SHP77 treated with DMSO at 0.1 percent for 48 hours (cell line): ENCODE measurements around the gene ATP2B2.
"Not testable (repeated sequence)": the region's sequence is repeated elsewhere in the genome, so short reads cannot be mapped to it uniquely, and the experiment has no call there.

Experiments
- DNase-seq: peaks from one replicate; lab custom pipeline; 2025; lab: John Stamatoyannopoulos, UW

The ATP2B2 gene

GRCh38 chr3:10505050-10505790 is at the start of gene ATP2B2:
Gene ATP2B2 (minus strand): TSS chr3:10505586. CDS start chr3:10449543, 56,043 bp downstream.
- no peak for DNase-seq

DNA sequence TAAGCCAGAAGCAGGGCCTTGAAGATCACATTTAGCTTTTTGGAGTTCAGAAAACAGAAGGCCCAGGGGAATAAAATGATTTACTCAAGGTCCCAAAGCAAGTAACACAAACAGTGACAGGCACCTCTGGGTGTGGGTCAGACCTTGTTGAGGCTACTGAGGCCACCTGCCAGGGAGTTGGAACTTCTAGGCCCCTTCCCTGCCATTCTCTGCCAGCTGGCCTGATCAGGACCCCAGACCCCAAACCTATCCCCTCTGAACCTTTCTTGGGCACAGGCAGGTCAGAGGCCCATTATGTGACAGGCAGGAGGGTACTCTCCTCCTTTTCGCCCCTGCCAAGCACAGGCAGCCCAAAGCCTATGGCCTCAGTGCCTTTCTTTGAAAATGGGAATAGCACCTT is 49.4 kb upstream of the ATP2B2 start:
- no peak for DNase-seq

DNA sequence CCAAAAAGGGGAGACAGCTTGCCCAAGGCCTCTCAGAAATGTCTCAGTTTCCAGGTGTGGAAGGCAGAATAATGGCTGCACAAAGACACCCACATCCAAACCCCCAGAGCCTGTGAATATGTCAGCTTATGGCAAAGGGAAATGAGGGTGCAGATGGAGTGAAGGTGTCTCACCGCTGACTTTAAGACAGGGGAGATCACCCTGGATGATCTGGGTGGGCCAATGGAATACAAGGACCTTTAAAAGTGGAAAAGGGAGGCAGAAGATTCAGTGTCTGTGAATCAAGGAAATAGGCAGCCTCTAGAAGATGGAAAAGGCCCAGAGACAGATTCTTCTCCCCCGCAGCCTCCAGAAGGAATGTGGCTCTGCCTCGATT is 48.8 kb upstream of the ATP2B2 start:
- no peak for DNase-seq

GRCh38 chr3:10553591-10554235 is 48.3 kb upstream of the ATP2B2 start:
- no peak for DNase-seq

- DNase-seq: no peak
Observed at GRCh38 chr3:10552631-10552943, 47.2 kb upstream of the ATP2B2 start.

DNA sequence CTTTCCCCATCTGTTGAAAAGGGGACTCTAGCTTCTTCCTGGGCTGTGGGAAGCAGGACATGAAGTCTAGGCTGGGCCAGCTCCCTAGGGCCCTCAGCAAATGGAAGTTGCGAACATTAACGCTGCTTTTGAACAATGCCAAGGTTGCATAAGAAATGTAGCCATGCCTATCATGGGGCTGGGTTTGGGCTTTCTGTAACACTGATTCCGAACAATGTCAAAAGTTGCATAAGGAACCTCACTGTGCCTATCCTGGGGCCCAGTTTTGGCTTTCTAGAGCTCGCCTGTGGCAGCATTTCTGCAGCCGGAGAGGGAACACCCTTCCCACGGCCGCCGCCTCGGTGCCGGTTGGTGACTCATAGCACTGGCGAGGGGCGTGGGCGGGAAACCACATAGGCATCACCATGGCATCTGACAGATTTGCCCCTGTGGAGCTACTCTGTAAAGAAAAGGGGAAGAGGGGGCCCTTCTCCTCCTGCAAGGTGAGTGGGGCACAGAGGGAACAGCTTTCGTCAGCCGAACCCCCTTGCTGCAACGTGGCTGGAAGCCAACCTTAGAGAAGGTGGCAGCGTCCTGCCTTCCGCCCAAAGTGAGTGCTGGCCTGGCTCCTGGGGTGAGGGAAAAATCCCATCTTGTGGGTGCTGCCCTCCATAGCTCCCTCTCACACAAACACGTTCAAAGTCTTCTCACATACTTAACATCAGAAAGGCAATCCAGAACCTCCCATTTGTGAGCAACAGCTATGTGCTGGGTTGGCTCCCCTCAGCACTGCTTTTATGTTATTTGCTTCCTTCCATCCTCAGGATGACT is 46.6 kb upstream of the ATP2B2 start:
- DNase-seq: no peak

DNA sequence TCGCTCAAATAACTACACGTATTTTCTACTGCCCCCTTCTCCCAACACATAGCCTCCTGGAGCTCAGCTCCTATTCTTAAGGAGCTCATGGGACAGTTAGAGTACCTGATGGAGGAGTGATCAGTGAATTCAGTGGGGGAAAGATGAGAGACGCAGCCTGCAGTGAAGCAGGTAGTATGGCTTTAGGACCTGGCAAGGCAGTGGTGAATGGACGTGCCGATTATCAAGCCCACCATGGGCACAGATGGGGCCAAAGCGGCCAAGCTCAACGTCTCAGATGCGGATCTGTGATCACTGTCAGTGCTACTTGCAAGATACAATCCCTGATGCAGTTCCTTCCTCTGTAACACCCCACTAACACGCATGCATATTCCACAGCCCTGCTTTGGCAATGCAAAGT is 45.8 kb upstream of the ATP2B2 start:
- DNase-seq: no peak

- no peak for DNase-seq
Observed at GRCh38 chr3:10550705-10551104, 45.3 kb upstream of the ATP2B2 start.

DNA sequence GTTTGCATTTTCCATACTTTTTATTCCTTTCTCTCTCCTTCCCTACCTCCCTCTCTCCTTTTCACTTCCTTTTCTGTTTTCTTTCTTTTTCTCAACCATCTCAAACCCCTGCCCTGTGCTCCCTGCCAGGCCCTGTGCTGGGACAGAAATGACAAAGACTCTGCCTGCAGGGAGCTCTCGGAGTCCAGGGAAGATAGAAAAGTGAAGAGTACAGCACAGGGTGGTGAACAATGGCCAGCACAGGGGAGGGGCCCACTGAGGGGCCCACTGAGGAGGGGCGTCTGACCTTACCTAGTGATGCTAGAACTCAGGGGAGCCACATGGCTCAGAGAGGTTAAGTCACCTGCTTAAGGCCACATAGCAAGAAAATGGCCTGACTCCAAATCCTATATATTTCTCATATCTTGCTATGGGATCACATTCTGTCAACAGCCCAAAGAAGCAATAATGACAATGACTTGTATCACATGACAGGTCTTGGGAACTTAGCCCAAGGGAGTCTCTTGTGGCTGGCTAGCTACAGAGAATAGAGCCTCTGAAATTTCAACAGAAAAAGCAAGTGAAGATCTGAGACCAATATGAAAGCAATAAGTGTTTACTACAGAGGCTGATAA is 44.3 kb upstream of the ATP2B2 start:
- DNase-seq: no peak

DNA sequence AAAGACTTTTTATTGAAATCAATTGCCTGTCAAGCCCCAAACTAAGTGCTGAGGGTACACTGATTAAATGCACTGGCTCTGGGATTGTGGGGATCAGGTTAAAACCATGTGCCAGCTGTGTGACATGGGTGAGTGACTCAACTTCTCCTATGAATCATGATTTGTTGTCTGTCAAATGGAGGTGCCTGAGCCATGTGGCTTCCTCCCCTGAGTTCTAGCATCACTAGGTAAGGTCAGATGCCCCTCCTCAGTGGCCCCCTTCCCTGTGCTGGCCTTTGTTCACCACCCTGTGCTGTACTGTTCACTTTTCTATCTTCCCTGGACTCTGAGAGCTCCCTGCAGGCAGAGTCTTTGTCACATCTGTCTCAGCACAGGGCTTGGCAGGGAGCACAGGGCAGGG is 43.6 kb upstream of the ATP2B2 start:
- no peak for DNase-seq

- no peak for DNase-seq
Observed at GRCh38 chr3:10547841-10548783, 42.7 kb upstream of the ATP2B2 start.

DNA sequence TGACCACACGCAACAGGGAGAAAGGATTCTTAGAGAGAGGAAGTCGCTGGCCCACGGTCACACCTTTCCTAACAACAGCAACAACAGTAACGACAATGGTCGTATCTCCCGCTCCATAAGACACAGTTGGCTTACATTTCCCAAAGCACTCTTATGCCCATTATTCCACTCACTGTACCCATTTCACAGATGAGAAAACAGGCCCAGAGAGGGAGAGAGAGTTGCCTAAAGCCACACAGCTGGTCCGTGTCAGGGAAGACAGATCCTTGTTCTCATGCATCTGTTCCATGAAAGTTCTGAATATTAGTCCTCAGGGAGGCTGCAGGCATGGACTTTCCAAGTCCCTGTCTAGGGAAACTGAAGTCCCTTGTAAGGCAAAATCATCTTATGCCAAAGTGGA is 42.0 kb upstream of the ATP2B2 start:
- no peak for DNase-seq

GRCh38 chr3:10546820-10547263 is 41.5 kb upstream of the ATP2B2 start:
- no peak for DNase-seq

GRCh38 chr3:10546181-10546624 is 40.8 kb upstream of the ATP2B2 start:
- DNase-seq: no peak

DNA sequence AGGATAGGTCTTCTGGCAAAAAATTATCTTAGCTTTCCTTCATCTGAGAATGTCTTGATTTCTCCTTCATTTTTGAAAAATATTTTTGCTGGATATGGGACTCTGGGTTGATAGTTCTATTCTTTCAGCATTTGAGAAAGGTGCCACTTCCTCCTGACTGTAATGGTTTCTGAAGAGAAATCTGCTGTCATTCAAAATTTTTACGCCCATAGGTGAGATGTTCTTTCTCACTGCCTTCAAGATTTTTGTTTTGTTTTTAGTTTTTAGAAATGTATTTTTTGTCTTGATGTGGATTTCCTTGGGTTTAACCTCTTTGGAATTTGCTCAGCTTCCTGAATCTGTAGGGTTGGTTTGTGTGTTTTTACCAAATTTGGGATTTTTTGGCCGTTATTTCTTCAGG is 37.1 kb upstream of the ATP2B2 start:
- no peak for DNase-seq

DNA sequence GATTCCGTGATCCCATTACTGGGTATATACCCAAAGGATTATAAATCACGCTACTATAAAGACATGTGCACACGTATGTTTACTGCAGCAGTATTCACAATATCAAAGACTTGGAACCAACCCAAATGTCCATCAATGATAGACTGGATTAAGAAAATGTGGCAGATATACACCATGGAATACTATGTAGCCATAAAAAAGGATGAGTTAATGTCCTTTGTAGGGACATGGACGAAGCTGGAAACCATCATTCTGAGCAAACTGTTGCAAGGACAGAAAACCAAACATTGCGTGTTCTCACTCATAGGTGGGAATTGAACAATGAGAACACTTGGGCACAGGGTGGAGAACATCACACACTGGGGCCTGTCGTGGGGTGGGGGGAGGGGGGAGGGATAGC is 35.0 kb upstream of the ATP2B2 start:
- DNase-seq: not testable (repeated sequence)

GRCh38 chr3:10534066-10534465 is 28.7 kb upstream of the ATP2B2 start:
- DNase-seq: no peak

GRCh38 chr3:10533737-10534023 is 28.3 kb upstream of the ATP2B2 start:
- no peak for DNase-seq

DNA sequence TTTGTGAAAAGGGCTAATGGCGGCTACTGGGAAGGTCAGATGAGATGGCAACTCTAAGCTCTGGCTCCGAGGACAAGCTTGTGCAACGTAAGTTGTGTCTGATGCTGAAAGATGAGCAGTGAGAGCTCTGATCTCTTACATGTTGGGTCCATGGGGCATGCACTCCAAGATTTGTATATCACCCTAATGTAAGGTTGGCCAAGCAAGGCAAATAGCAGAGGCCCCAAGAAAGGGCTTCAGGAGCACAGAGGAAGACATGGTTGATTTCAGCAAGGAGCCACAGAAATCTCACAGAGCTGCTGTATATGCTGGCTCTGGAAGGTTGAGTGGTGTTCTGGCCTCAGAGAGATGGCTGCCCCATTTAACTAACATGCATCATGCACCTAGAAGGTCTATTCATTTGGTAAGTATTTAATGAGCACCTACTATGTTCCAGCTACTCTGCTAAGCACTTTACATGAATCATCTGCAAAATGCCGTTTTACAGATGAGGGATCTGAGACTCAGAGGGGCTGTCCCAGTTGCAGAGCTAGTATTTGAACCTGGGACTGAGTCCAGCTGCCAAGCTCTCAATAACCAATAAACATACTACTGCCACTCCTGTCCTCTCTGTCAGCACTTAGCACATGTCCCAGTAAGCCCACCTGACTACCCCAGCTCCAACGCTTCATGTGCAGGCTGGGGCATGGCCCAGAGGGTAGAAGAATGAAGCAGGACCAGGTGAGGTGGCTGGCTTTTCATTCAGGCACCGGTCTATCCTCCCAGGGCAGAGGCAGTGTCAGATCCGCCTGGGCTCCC is 27.8 kb upstream of the ATP2B2 start:
- DNase-seq: no peak

DNA sequence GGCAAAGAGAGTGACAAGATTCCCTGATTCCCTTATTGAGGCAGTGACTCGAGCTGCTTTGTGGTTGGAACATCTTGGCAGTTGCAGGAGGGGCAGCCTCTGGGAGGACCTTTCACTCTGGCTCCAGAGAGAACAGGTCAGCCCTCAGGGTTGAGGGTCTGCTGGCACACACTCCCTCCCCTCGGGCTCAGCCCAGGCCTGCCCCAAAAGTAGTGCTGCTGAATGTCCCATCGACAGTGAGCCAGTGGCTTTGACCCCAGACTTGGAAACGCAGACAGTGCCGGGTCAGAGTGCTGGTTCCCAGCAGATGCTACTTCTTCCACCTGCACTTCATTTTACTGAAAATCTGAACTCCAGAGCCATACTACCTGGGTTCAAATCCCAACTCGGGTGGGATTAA is 25.6 kb upstream of the ATP2B2 start:
- no peak for DNase-seq

GRCh38 chr3:10530241-10530640 is 24.9 kb upstream of the ATP2B2 start:
- DNase-seq: no peak
